ENCODE measurements around the gene CCDC107. TPM values are rescaled to one million over a fixed set of nuclear protein-coding genes. Genes with fewer than 3 reads are reported as not detected.

The CCDC107 gene
- total RNA-seq, 4 donors from 2014 or later: 15.1 to 30.5 (median 21.2) TPM

- 72 to 73% methylated on average over 6 of the region's 6 CpGs for WGBS, 2 donors
- no peak overlapping the region for H3K4me3 ChIP-seq (ENCODE audit: low read depth, poor library complexity, severe bottlenecking)
- intact Hi-C loops (cut with DNase I; ENCODE audit: low total_unique reads): loop anchor here (10.0 kb wide), 1 partner anchor 55 kb away; no protein-coding TSS in a partner anchor
- no peak for TF ChIP-seq CTCF (IDR thresholded peaks at IDR 0.05)
- TF ChIP-seq POLR2A (IDR thresholded peaks at IDR 0.05): no peak
- DNase-seq (ENCODE audit: low spot score in 2 of 2): no peak
Observed at GRCh38 chr9:35669331-35670145, 11.4 kb downstream of the CCDC107 start.

GRCh38 chr9:35673132-35674024 lies 15.3 kb downstream of the CCDC107 start, which contains the start of gene CA9:
Gene CA9 (plus strand): TSS chr9:35673928. CDS start chr9:35673960, 32 bp downstream.
- intact Hi-C loops (cut with DNase I; ENCODE audit: low total_unique reads): loop anchor here (10.0 kb wide), 1 partner anchor 51 kb away; no protein-coding TSS in a partner anchor
- TF ChIP-seq CTCF (IDR thresholded peaks at IDR 0.05) (no peak), POLR2A (IDR thresholded peaks at IDR 0.05) (no peak)
- H3K4me3 ChIP-seq (ENCODE audit: low read depth, poor library complexity, severe bottlenecking): no peak within 1 kb of the TSS
- 49 to 50% methylated on average over 10 of the region's 10 CpGs for WGBS, 2 donors
- no peak for DNase-seq (ENCODE audit: low spot score in 2 of 2)

GRCh38 chr9:35674025-35674361 lies 15.9 kb downstream of the CCDC107 start:
- TF ChIP-seq CTCF (IDR thresholded peaks at IDR 0.05): no peak
- TF ChIP-seq POLR2A (IDR thresholded peaks at IDR 0.05): no peak
- H3K4me3 ChIP-seq (ENCODE audit: low read depth, poor library complexity, severe bottlenecking): no peak overlapping the region
- intact Hi-C loops (cut with DNase I; ENCODE audit: low total_unique reads): loop anchor here (10.0 kb wide), 1 partner anchor 51 kb away; no protein-coding TSS in a partner anchor
- no peak for DNase-seq (ENCODE audit: low spot score in 2 of 2)
- WGBS, 2 donors: 36 to 50% methylated on average over 3 of the region's 3 CpGs

- intact Hi-C loops (cut with DNase I; ENCODE audit: low total_unique reads): loop anchor here (10.0 kb wide), 1 partner anchor 50 kb away; no protein-coding TSS in a partner anchor
- 25 to 45% methylated on average over 5 to 13 of the region's 13 CpGs for WGBS, 2 donors
- TF ChIP-seq CTCF (IDR thresholded peaks at IDR 0.05) (no peak), POLR2A (IDR thresholded peaks at IDR 0.05) (no peak)
- no peak overlapping the region for H3K4me3 ChIP-seq (ENCODE audit: low read depth, poor library complexity, severe bottlenecking)
- DNase-seq (ENCODE audit: low spot score in 2 of 2): no peak
Observed at GRCh38 chr9:35675204-35675603, 17.1 kb downstream of the CCDC107 start.

- TF ChIP-seq CTCF (IDR thresholded peaks at IDR 0.05) (no peak), POLR2A (IDR thresholded peaks at IDR 0.05) (no peak)
- H3K4me3 ChIP-seq (ENCODE audit: low read depth, poor library complexity, severe bottlenecking): peak overlapping the region; percentile 1
- intact Hi-C loops (cut with DNase I; ENCODE audit: low total_unique reads): loop anchor here (10.0 kb wide), 1 partner anchor 49 kb away; no protein-coding TSS in a partner anchor
- DNase-seq (ENCODE audit: low spot score in 2 of 2): no peak
- WGBS, 2 donors: 18 to 21% methylated on average over 34 to 50 of the region's 51 CpGs
Observed at GRCh38 chr9:35675732-35676392, 17.8 kb downstream of the CCDC107 start.
